GM06990 (cell line): ENCODE results near the gene RAB36.

ENCODE experiments used
- DNase-seq: peaks from one replicate; pipeline ENCODE4 v3.0.0-alpha.2; 2011; ENCODE audit not compliant: insufficient read length; ENCODE audit errors: extremely low read depth
- H3K27me3 ChIP-seq: replicated peaks from 2 replicates; pipeline ENCODE4 v1.6.0; 2011; ENCODE audit warnings: low read length; ENCODE audit not compliant: control insufficient read depth, insufficient read depth
- H3K36me3 ChIP-seq: 2 replicates; pipeline ENCODE4 v1.5.1; 2011; ENCODE audit warnings: low read length; ENCODE audit not compliant: control insufficient read depth, insufficient read depth
- H3K4me3 ChIP-seq: replicated peaks from 2 replicates; pipeline ENCODE4 v1.5.1; 2011; ENCODE audit warnings: low read depth, mild to moderate bottlenecking, control low read depth, low read length
- TF ChIP-seq, protein P1 (sequence below): IDR thresholded peaks from 2 replicates; pipeline ENCODE4 v1.5.1; 2011; ENCODE audit warnings: low read length, control low read depth, mild to moderate bottlenecking, inconsistent platforms; ENCODE audit not compliant: insufficient read depth, poor library complexity, severe bottlenecking

RAB36 gene

GRCh38 chr22:23205339-23206049 lies 60.2 kb downstream of the RAB36 start:
- no peak for DNase-seq
- peaks cover 6% of the 10 kb centered on the region for H3K36me3 ChIP-seq
- TF ChIP-seq, protein P1, sequence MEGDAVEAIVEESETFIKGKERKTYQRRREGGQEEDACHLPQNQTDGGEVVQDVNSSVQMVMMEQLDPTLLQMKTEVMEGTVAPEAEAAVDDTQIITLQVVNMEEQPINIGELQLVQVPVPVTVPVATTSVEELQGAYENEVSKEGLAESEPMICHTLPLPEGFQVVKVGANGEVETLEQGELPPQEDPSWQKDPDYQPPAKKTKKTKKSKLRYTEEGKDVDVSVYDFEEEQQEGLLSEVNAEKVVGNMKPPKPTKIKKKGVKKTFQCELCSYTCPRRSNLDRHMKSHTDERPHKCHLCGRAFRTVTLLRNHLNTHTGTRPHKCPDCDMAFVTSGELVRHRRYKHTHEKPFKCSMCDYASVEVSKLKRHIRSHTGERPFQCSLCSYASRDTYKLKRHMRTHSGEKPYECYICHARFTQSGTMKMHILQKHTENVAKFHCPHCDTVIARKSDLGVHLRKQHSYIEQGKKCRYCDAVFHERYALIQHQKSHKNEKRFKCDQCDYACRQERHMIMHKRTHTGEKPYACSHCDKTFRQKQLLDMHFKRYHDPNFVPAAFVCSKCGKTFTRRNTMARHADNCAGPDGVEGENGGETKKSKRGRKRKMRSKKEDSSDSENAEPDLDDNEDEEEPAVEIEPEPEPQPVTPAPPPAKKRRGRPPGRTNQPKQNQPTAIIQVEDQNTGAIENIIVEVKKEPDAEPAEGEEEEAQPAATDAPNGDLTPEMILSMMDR, result no peak
- H3K4me3 ChIP-seq, result no peak overlapping the region
- H3K27me3 ChIP-seq, result no peaks in the 10 kb centered on the region

GRCh38 chr22:23206915-23207314 lies 61.6 kb downstream of the RAB36 start:
- H3K36me3 ChIP-seq, result peaks cover 6% of the 10 kb centered on the region
- H3K4me3 ChIP-seq, result no peak overlapping the region
- H3K27me3 ChIP-seq, result no peaks in the 10 kb centered on the region
- no peak for DNase-seq
- TF ChIP-seq, protein P1, result no peak

DNA sequence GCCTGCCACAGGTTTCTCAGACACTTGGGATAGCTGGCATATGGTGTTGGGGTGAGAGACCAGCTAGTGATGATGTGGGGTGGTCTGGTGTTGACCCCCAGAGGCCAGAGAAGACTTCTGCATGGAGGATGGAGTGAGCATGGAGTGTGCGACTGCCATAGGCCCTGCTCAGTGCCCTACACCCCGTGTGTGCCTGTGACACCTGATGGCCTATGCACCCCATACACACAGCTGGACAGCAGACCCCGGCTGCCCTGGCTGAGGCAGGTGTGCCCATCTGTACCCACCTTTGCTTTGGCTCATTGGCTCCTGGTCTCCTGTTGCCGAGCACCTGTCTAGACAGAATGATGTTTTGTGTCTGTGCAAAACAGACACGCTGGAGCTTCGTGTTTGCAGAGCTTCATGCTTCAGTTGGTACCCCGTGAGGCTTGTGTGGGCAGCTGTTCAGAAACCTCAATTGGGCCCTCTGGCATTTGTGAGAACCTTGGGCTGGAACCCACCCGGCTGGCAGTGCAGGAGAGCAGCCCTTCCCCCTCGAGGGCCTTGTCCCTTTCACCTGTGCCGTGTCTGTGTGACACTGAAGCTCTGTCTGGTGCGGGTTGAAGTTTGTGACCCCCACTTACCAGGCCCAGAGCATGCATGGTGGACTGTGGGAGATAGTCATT lies 62.6 kb downstream of the RAB36 start:
- Histone ChIP-seq H3K27me3 (no peaks in the 10 kb centered on the region), H3K36me3 (peaks cover 6% of the 10 kb centered on the region), H3K4me3 (no peak overlapping the region)
- peak; percentile 38 for DNase-seq
- TF ChIP-seq, protein P1, result no peak

- H3K4me3 ChIP-seq, result no peak overlapping the region
- H3K36me3 ChIP-seq, result no peaks in the 10 kb centered on the region; the same call in 1 of the 2 replicates
- TF ChIP-seq, protein P1, result no peak
- no peaks in the 10 kb centered on the region for H3K27me3 ChIP-seq
- DNase-seq, result no peak
Observed at GRCh38 chr22:23210428-23211170, 65.3 kb downstream of the RAB36 start.

GRCh38 chr22:23211622-23212021 lies 66.3 kb downstream of the RAB36 start:
- no peaks in the 10 kb centered on the region; the same call in 1 of the 2 replicates for H3K36me3 ChIP-seq
- H3K4me3 ChIP-seq, result no peak overlapping the region
- H3K27me3 ChIP-seq, result no peaks in the 10 kb centered on the region
- no peak for DNase-seq
- TF ChIP-seq, protein P1, result no peak
